ENCODE results near the gene MSANTD1.

MSANTD1 gene

GRCh38 chr4:3252831-3253641 is 4.1 kb downstream of the MSANTD1 start:
- Histone ChIP-seq H3K27me3 (ENCODE audit: insufficient read depth, poor library complexity, severe bottlenecking) (no peaks in the 10 kb centered on the region), H3K27ac (replicated peaks) (no peak overlapping the region), H3K4me3 (replicated peaks; ENCODE audit: insufficient read depth, low read length) (no peak overlapping the region)
- DNase-seq (ENCODE audit: low read depth in 1 of 2, low spot score in 1 of 2) = no peak
- TF ChIP-seq POLR2AphosphoS5 (IDR thresholded peaks at IDR 0.05; ENCODE audit: low read depth) (no peak), REST (IDR thresholded peaks at IDR 0.05; ENCODE audit: insufficient replicate concordance, low read depth) (no peak), CTCF (IDR thresholded peaks at IDR 0.05; ENCODE audit: insufficient read depth, low read length) (no peak), SPI1 (IDR thresholded peaks at IDR 0.05; ENCODE audit: borderline replicate concordance, low read depth) (no peak), GABPA (IDR thresholded peaks at IDR 0.05; ENCODE audit: low read depth) (no peak)

GRCh38 chr4:3253808-3254207 is 4.8 kb downstream of the MSANTD1 start:
- H3K27ac ChIP-seq (replicated peaks) = no peak overlapping the region
- no peaks in the 10 kb centered on the region for H3K27me3 ChIP-seq (ENCODE audit: insufficient read depth, poor library complexity, severe bottlenecking)
- H3K4me3 ChIP-seq (replicated peaks; ENCODE audit: insufficient read depth, low read length) = no peak overlapping the region
- TF ChIP-seq CTCF (IDR thresholded peaks at IDR 0.05; ENCODE audit: insufficient read depth, low read length) = no peak
- TF ChIP-seq POLR2AphosphoS5 (IDR thresholded peaks at IDR 0.05; ENCODE audit: low read depth) = no peak
- no peak for TF ChIP-seq REST (IDR thresholded peaks at IDR 0.05; ENCODE audit: insufficient replicate concordance, low read depth)
- no peak for TF ChIP-seq SPI1 (IDR thresholded peaks at IDR 0.05; ENCODE audit: borderline replicate concordance, low read depth)
- no peak for TF ChIP-seq GABPA (IDR thresholded peaks at IDR 0.05; ENCODE audit: low read depth)
- no peak for DNase-seq (ENCODE audit: low read depth in 1 of 2, low spot score in 1 of 2)

- TF ChIP-seq GABPA (IDR thresholded peaks at IDR 0.05; ENCODE audit: low read depth) (no peak), POLR2AphosphoS5 (IDR thresholded peaks at IDR 0.05; ENCODE audit: low read depth) (no peak), SPI1 (IDR thresholded peaks at IDR 0.05; ENCODE audit: borderline replicate concordance, low read depth) (no peak), REST (IDR thresholded peaks at IDR 0.05; ENCODE audit: insufficient replicate concordance, low read depth) (no peak), CTCF (IDR thresholded peaks at IDR 0.05; ENCODE audit: insufficient read depth, low read length) (no peak)
- Histone ChIP-seq H3K27me3 (ENCODE audit: insufficient read depth, poor library complexity, severe bottlenecking) (no peaks in the 10 kb centered on the region), H3K27ac (replicated peaks) (no peak overlapping the region), H3K4me3 (replicated peaks; ENCODE audit: insufficient read depth, low read length) (no peak overlapping the region)
- no peak for DNase-seq (ENCODE audit: low read depth in 1 of 2, low spot score in 1 of 2)
Observed at GRCh38 chr4:3254302-3255131, 5.6 kb downstream of the MSANTD1 start.

All from HL-60 (cell line).